GM12878 (cell line): ENCODE results near the gene RPL22L1.

ENCODE experiments used
- BCLAF1 ChIP-seq: fragments of 450-650 bp; IDR thresholded peaks from 2 replicates; pipeline ENCODE4 v1.6.1; 2017; ENCODE audit warnings: antibody characterized with exemption, mild to moderate bottlenecking, moderate library complexity
- CHD1 ChIP-seq: IDR thresholded peaks from 2 replicates; pipeline ENCODE4 v1.6.1; 2012; ENCODE audit warnings: low read depth, low read length, improper control_type of control experiment
- FOS ChIP-seq: IDR thresholded peaks from 3 replicates; pipeline ENCODE4 v1.6.1; 2011; ENCODE audit warnings: borderline replicate concordance; ENCODE audit not compliant: insufficient read length; ENCODE audit errors: extremely low read depth
- NFIC ChIP-seq: IDR thresholded peaks from 2 replicates; pipeline ENCODE4 v1.6.1; 2012; ENCODE audit warnings: low read depth, mild to moderate bottlenecking, inconsistent platforms, low read length, moderate library complexity
- NRF1 ChIP-seq: conservative IDR thresholded peaks from 2 replicates; pipeline ENCODE4 v1.6.1; 2011; ENCODE audit warnings: mild to moderate bottlenecking, low read depth, low read length, improper control_type of control experiment
- RAD21 ChIP-seq: IDR thresholded peaks from 2 replicates; pipeline ENCODE4 v1.6.1; 2011; ENCODE audit warnings: mild to moderate bottlenecking, low read depth, low read length, moderate library complexity; ENCODE audit not compliant: insufficient read depth
- SMAD5 ChIP-seq: IDR thresholded peaks from 2 replicates; pipeline ENCODE4 v1.6.1; 2016; ENCODE audit warnings: antibody characterized with exemption, low read depth
- SMARCA5 ChIP-seq: fragments of 450-650 bp; IDR thresholded peaks from 2 replicates; pipeline ENCODE4 v1.6.1; 2017; ENCODE audit warnings: mild to moderate bottlenecking
- SMC3 ChIP-seq: IDR thresholded peaks from 2 replicates; pipeline ENCODE4 v1.6.1; 2011; ENCODE audit warnings: low read length, improper control_type of control experiment, borderline replicate concordance
- YY1 ChIP-seq: IDR thresholded peaks from 2 replicates; pipeline ENCODE4 v1.6.1; 2011; ENCODE audit warnings: low read depth, mild to moderate bottlenecking, low read length
- TF ChIP-seq, protein P1 (sequence below), 3 experiments: IDR thresholded peaks in 2 of 3; conservative IDR thresholded peaks in 1 of 3; 2 replicates each; pipeline ENCODE4 v1.5.1; 2011; ENCODE audit warnings: low read depth in 3 of 3, low read length in 3 of 3, mild to moderate bottlenecking in 3 of 3, control low read depth in 2 of 3, moderate library complexity in 2 of 3, inconsistent platforms in 1 of 3, mixed read lengths in 1 of 3; ENCODE audit not compliant: control insufficient read depth in 2 of 3, insufficient read depth in 1 of 3; ENCODE audit errors: extremely low read depth in 1 of 3
- TF ChIP-seq, protein P2 (sequence below): IDR thresholded peaks from 2 replicates; pipeline ENCODE4 v1.6.1; 2012; ENCODE audit warnings: low read depth, low read length, improper control_type of control experiment

DNA sequence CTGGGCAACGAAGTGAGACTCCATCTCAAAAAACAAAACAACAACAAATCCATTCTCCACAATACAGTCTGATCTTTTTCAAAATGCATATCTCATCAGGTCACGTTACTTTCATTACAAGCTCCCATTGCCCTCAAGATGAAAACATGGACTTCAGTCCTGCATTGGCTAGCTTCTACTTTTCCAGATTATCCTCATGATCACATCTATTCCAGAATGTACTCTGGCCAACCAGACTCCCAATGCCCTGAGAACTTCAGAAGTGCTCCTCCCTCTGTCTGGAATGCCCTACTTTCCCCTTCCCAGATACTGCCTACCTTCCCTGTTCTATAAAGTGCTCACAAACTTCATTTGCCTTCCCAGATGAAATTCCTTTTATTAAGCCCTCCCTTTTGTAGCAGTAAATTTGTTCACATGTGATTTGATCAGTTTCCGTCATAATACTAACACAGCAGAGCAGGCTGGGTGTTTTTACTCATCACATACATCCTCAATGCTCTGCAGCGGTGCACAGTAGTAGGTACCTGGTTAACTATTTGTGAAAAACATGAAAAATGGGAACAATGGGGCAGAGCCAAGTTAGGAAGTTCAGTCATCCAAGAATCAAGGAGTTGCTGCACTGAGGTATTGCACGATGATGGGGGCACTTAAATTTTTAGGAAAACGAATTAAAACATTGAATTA is 5.3 kb downstream of the RPL22L1 start:
- TF ChIP-seq NRF1, result no peak
- TF ChIP-seq SMAD5, result no peak
- TF ChIP-seq, protein P1, sequence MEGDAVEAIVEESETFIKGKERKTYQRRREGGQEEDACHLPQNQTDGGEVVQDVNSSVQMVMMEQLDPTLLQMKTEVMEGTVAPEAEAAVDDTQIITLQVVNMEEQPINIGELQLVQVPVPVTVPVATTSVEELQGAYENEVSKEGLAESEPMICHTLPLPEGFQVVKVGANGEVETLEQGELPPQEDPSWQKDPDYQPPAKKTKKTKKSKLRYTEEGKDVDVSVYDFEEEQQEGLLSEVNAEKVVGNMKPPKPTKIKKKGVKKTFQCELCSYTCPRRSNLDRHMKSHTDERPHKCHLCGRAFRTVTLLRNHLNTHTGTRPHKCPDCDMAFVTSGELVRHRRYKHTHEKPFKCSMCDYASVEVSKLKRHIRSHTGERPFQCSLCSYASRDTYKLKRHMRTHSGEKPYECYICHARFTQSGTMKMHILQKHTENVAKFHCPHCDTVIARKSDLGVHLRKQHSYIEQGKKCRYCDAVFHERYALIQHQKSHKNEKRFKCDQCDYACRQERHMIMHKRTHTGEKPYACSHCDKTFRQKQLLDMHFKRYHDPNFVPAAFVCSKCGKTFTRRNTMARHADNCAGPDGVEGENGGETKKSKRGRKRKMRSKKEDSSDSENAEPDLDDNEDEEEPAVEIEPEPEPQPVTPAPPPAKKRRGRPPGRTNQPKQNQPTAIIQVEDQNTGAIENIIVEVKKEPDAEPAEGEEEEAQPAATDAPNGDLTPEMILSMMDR (IDR thresholded peaks at IDR 0.05 in 2 of 3, conservative IDR thresholded peaks at IDR 0.05 in 1 of 3; ENCODE audit: control insufficient read depth in 2 of 3, extremely low read depth in 1 of 3, insufficient read depth in 1 of 3, low read depth in 3 of 3, low read length in 3 of 3), result no peak
- no peak for TF ChIP-seq FOS
- no peak for TF ChIP-seq CHD1
- TF ChIP-seq SMARCA5, result no peak
- no peak for TF ChIP-seq YY1
- no peak for TF ChIP-seq NFIC
- TF ChIP-seq SMC3, result no peak
- no peak for TF ChIP-seq BCLAF1
- TF ChIP-seq, protein P2, sequence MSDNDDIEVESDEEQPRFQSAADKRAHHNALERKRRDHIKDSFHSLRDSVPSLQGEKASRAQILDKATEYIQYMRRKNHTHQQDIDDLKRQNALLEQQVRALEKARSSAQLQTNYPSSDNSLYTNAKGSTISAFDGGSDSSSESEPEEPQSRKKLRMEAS, result no peak
- TF ChIP-seq RAD21, result no peak
